Measurements from ENCODE around the gene CACNG4.

Gene CACNG4

DNA sequence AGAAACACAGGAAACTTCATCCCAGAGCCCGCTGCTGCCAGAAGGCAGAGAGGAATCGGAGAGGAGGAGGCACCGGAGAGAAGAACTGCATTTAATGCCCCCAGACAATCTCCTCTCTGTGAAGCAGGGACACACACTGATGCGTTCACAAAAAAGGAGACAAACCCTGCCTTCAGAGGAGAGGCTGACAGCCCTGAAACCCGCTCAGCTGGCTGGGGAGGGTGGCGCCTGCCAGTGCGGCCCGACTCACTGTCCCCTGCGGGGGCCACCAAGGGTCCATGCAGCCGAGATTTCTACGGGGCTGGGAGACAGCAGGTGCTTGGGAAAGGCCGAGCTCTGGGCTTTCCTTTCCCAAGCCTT, 57.9 kb downstream of the CACNG4 start:
- H3K4me3 ChIP-seq (replicated peaks; ENCODE audit: low read depth, low read length), result no peak overlapping the region
- no peaks in the 10 kb centered on the region; the same call in 1 of the 2 replicates for H3K27me3 ChIP-seq (replicated peaks; ENCODE audit: control insufficient read depth, insufficient read depth, low read length)
- no peak for DNase-seq (ENCODE audit: extremely low read depth, insufficient read length)
- no peaks in the 10 kb centered on the region for H3K36me3 ChIP-seq (ENCODE audit: control insufficient read depth, insufficient read depth, low read length)
- TF ChIP-seq CTCF (IDR thresholded peaks at IDR 0.05; ENCODE audit: insufficient read depth, low read length, poor library complexity, severe bottlenecking), result no peak

DNA sequence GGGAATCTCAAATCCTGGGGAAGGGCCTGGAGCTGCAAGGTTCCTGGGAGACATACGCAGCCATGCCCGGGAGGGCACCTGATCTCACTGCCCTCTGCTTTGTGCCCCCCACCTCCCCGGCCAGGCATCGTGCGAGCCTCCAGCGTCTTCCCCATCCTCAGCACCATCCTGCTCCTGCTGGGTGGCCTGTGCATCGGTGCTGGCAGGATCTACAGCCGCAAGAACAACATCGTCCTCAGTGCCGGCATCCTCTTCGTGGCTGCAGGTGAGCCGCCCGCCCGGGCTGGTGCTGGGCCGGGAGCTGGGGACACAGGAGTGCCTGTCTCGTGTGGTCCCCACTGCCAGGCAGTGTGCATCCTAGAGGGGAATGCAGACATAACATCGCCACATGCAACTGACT, 60.2 kb downstream of the CACNG4 start:
- DNase-seq (ENCODE audit: extremely low read depth, insufficient read length), result no peak
- Histone ChIP-seq H3K36me3 (ENCODE audit: control insufficient read depth, insufficient read depth, low read length) (no peaks in the 10 kb centered on the region), H3K27me3 (replicated peaks; ENCODE audit: control insufficient read depth, insufficient read depth, low read length) (no peaks in the 10 kb centered on the region; the same call in 1 of the 2 replicates), H3K4me3 (replicated peaks; ENCODE audit: low read depth, low read length) (no peak overlapping the region)
- TF ChIP-seq CTCF (IDR thresholded peaks at IDR 0.05; ENCODE audit: insufficient read depth, low read length, poor library complexity, severe bottlenecking), result no peak

- Histone ChIP-seq H3K4me3 (replicated peaks; ENCODE audit: low read depth, low read length) (no peak overlapping the region), H3K27me3 (replicated peaks; ENCODE audit: control insufficient read depth, insufficient read depth, low read length) (no peaks in the 10 kb centered on the region; the same call in 1 of the 2 replicates), H3K36me3 (ENCODE audit: control insufficient read depth, insufficient read depth, low read length) (no peaks in the 10 kb centered on the region)
- TF ChIP-seq CTCF (IDR thresholded peaks at IDR 0.05; ENCODE audit: insufficient read depth, low read length, poor library complexity, severe bottlenecking), result no peak
- no peak for DNase-seq (ENCODE audit: extremely low read depth, insufficient read length)
Observed at GRCh38 chr17:67025216-67025792, 60.8 kb downstream of the CACNG4 start.

- no peak overlapping the region for H3K4me3 ChIP-seq (replicated peaks; ENCODE audit: low read depth, low read length)
- no peak for TF ChIP-seq CTCF (IDR thresholded peaks at IDR 0.05; ENCODE audit: insufficient read depth, low read length, poor library complexity, severe bottlenecking)
- no peaks in the 10 kb centered on the region for H3K36me3 ChIP-seq (ENCODE audit: control insufficient read depth, insufficient read depth, low read length)
- no peaks in the 10 kb centered on the region; the same call in 1 of the 2 replicates for H3K27me3 ChIP-seq (replicated peaks; ENCODE audit: control insufficient read depth, insufficient read depth, low read length)
- DNase-seq (ENCODE audit: extremely low read depth, insufficient read length), result no peak
Observed at GRCh38 chr17:67026341-67026740, 61.8 kb downstream of the CACNG4 start.

- no peaks in the 10 kb centered on the region for H3K36me3 ChIP-seq (ENCODE audit: control insufficient read depth, insufficient read depth, low read length)
- H3K27me3 ChIP-seq (replicated peaks; ENCODE audit: control insufficient read depth, insufficient read depth, low read length), result no peaks in the 10 kb centered on the region; the same call in 1 of the 2 replicates
- no peak for TF ChIP-seq CTCF (IDR thresholded peaks at IDR 0.05; ENCODE audit: insufficient read depth, low read length, poor library complexity, severe bottlenecking)
- H3K4me3 ChIP-seq (replicated peaks; ENCODE audit: low read depth, low read length), result no peak overlapping the region
- DNase-seq (ENCODE audit: extremely low read depth, insufficient read length), result no peak
Observed at GRCh38 chr17:67027031-67027628, 62.6 kb downstream of the CACNG4 start.
